OCI-LY7 (cell line): ENCODE data around the gene ACOD1. TPM values are rescaled to one million over a fixed set of nuclear protein-coding genes. Genes with fewer than 3 reads are reported as not detected.

ENCODE experiments used
- BruUV-seq: library from RNA; stranded (reverse); fragments of 400-500 nt; replicated peaks from 2 replicates; lab custom pipeline; 2021; lab: Mats Ljungman, UMichigan
- CTCF ChIA-PET: fragments of 300-600 bp; sonication (Branson Sonifier 250); formaldehyde crosslinking; loops from one replicate; lab custom pipeline; 2022; ENCODE audit warnings: antibody characterized with exemption; ENCODE audit not compliant: unreplicated experiment; lab: Charles Lee
- POLR2A ChIA-PET: fragments of 300-600 bp; sonication (Branson Sonifier 250); formaldehyde crosslinking; loops from one replicate; lab custom pipeline; 2022; ENCODE audit warnings: antibody characterized with exemption; lab: Charles Lee
- DNase-seq: peaks from one replicate; pipeline ENCODE4 v3.0.0-alpha.2; 2015; ENCODE audit warnings: low spot score
- H2AFZ ChIP-seq: fragments of 200-600 bp; sonication (generic), shearing (Covaris generic); 2 replicates; pipeline ENCODE4 v1.6.1; 2014; ENCODE audit warnings: mild to moderate bottlenecking, antibody characterized with exemption, low read length, moderate library complexity
- H3K27ac ChIP-seq: fragments of 200-600 bp; sonication (generic); 2 replicates; pipeline ENCODE4 v1.5.1; 2014; ENCODE audit warnings: mixed run types, low read depth, mild to moderate bottlenecking, moderate library complexity, low read length, inconsistent platforms; ENCODE audit not compliant: poor library complexity, severe bottlenecking
- H3K36me3 ChIP-seq: fragments of 200-600 bp; sonication (generic); 2 replicates; pipeline ENCODE4 v1.6.1; 2014; ENCODE audit warnings: mild to moderate bottlenecking, antibody characterized with exemption, low read length, moderate library complexity, mixed read lengths; ENCODE audit not compliant: insufficient read depth
- H3K4me1 ChIP-seq: fragments of 200-600 bp; sonication (generic); 2 replicates; pipeline ENCODE4 v1.5.1; 2014; ENCODE audit warnings: mild to moderate bottlenecking, low read length; ENCODE audit not compliant: insufficient read depth, poor library complexity, severe bottlenecking
- H3K4me2 ChIP-seq: fragments of 200-600 bp; sonication (generic); 2 replicates; pipeline ENCODE4 v1.6.1; 2014; ENCODE audit warnings: mild to moderate bottlenecking, low read length
- H3K4me3 ChIP-seq: fragments of 200-600 bp; sonication (generic); 2 replicates; pipeline ENCODE4 v1.5.1; 2014; ENCODE audit warnings: mild to moderate bottlenecking, low read depth, low read length; ENCODE audit not compliant: poor library complexity, severe bottlenecking
- H3K79me2 ChIP-seq: fragments of 200-600 bp; sonication (generic); 2 replicates; pipeline ENCODE4 v1.6.1; 2016; ENCODE audit warnings: low read depth, mild to moderate bottlenecking, low read length, moderate library complexity, mixed read lengths; ENCODE audit not compliant: insufficient read depth
- H3K9me2 ChIP-seq: fragments of 200-600 bp; sonication (generic); 2 replicates; pipeline ENCODE4 v1.6.1; 2016; ENCODE audit warnings: mild to moderate bottlenecking, low read length, mixed read lengths; ENCODE audit not compliant: insufficient read depth
- H3K9me3 ChIP-seq: fragments of 200-600 bp; sonication (generic); 2 replicates; pipeline ENCODE4 v1.6.1; 2014; ENCODE audit warnings: mild to moderate bottlenecking, mixed run types, low read length, mixed read lengths
- H4K20me1 ChIP-seq: fragments of 200-600 bp; sonication (generic); 2 replicates; pipeline ENCODE4 v1.6.1; 2014; ENCODE audit warnings: mild to moderate bottlenecking, antibody characterized with exemption, low read length, moderate library complexity, mixed read lengths; ENCODE audit not compliant: insufficient read depth
- CTCF ChIP-seq: fragments of 200-600 bp; sonication (generic); conservative IDR thresholded peaks from 2 replicates; pipeline ENCODE4 v1.5.1; 2014; ENCODE audit warnings: mild to moderate bottlenecking, antibody characterized with exemption, low read length, moderate library complexity, mixed read lengths
- EZH2phosphoT487 ChIP-seq: fragments of 200-600 bp; sonication (generic); IDR thresholded peaks from 2 replicates; pipeline ENCODE4 v1.6.1; 2018; ENCODE audit warnings: low read depth, borderline replicate concordance, mild to moderate bottlenecking, mixed run types, antibody characterized with exemption, low read length, moderate library complexity, mixed read lengths
- intact Hi-C: fragments of 100-400 bp; cut with micrococcal nuclease; formaldehyde crosslinking; loops from one replicate; pipeline ENCODE4 v1.10.0; 2022; ENCODE audit not compliant: unreplicated experiment
- total RNA-seq, 2 experiments: library from RNA; depleted of rRNA in 1 of 2; stranded (reverse); fragments of >200 nt in 1 of 2; shearing (Covaris generic) in 1 of 2; gene quantifications; 2 replicates each; pipeline ENCODE4 v1.2.3, GENCODE V29; 2014 to 2022

Gene ACOD1
- total RNA-seq, 2 experiments from 2014 or later, result not detected

DNA sequence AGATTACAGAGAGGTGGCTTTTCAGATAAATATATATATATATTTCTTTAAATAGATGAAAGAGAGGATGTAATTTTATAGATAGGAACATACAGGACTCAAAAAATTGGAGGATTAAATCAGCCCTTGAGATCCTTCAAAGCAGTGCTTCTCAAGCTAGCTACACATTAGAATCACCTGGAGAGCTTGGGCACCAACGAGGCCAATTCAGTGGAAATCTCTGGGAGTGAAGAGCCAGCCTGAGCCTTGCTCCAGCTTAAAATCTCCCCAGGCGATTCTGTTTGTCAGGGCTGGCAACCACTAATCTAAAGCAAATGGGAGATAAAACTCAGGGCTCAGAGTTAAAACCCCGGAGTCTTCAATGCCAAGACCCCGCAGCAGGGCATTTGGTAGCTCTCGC is 28.6 kb downstream of the ACOD1 start:
- Histone ChIP-seq H3K4me3 (no peak overlapping the region), H3K36me3 (no peaks in the 10 kb centered on the region), H3K27ac (no peak overlapping the region), H3K79me2 (no peaks in the 10 kb centered on the region), H4K20me1 (no peaks in the 10 kb centered on the region), H3K9me3 (no peaks in the 10 kb centered on the region), H3K4me1 (no peaks in the 10 kb centered on the region), H3K4me2 (no peak overlapping the region), H2AFZ (no peak overlapping the region), H3K9me2 (no peaks in the 10 kb centered on the region)
- TF ChIP-seq EZH2phosphoT487 (no peak), CTCF (no peak)
- intact Hi-C loops, result no loop called here
- CTCF ChIA-PET, result no interaction called here
- POLR2A ChIA-PET, result interaction anchor here (1.2 to 1.5 kb wide), 2 partner anchors 12 to 14 kb away, joined by 4 to 6 read pairs; no protein-coding TSS in a partner anchor
- DNase-seq, result no peak
- no TSS peak for BruUV-seq

- intact Hi-C loops, result no loop called here
- H3K36me3 ChIP-seq, result no peaks in the 10 kb centered on the region
- H3K27ac ChIP-seq, result no peak overlapping the region
- H3K4me2 ChIP-seq, result no peak overlapping the region
- POLR2A ChIA-PET, result interaction anchor here (0.7 to 1.0 kb wide), 2 partner anchors 11 to 156 kb away, joined by 3 to 5 read pairs; no protein-coding TSS in a partner anchor
- H3K9me2 ChIP-seq, result no peaks in the 10 kb centered on the region
- H2AFZ ChIP-seq, result no peak overlapping the region
- no peaks in the 10 kb centered on the region for H3K79me2 ChIP-seq
- CTCF ChIA-PET, result no interaction called here
- no peaks in the 10 kb centered on the region for H3K9me3 ChIP-seq
- BruUV-seq, result no TSS peak
- H3K4me1 ChIP-seq, result no peaks in the 10 kb centered on the region
- H4K20me1 ChIP-seq, result no peaks in the 10 kb centered on the region
- TF ChIP-seq CTCF (peak; percentile 82), EZH2phosphoT487 (no peak)
- no peak overlapping the region for H3K4me3 ChIP-seq
- peak; percentile 51 for DNase-seq
These were observed 31.9 kb downstream of the ACOD1 start for GRCh38 chr13:76980075-76980718.

DNA sequence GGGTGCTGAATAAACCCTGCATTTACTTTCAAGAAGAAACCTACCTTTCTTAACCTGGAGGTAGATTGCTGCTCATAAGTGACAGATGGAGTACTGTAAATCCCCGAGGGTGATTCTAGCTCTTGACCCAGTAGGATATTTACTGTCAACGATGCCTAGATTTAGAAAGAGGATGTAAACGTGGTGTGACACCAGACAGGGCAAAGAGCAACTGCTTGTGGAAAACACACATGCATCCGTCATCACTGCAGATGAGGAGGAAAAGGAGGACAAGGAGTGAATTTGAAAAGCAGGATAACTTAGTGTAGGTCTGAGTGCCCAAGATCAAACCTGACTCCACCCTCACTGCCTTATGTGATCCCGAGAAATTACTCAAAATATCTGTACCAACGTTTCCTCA is 33.8 kb downstream of the ACOD1 start:
- Histone ChIP-seq H3K4me3 (no peak overlapping the region), H3K4me1 (no peaks in the 10 kb centered on the region), H3K9me3 (no peaks in the 10 kb centered on the region), H3K9me2 (no peaks in the 10 kb centered on the region), H2AFZ (no peak overlapping the region), H4K20me1 (no peaks in the 10 kb centered on the region), H3K27ac (no peak overlapping the region), H3K4me2 (no peak overlapping the region), H3K36me3 (no peaks in the 10 kb centered on the region), H3K79me2 (no peaks in the 10 kb centered on the region)
- CTCF ChIA-PET, result no interaction called here
- POLR2A ChIA-PET, result no interaction called here
- no peak for TF ChIP-seq CTCF
- no peak for TF ChIP-seq EZH2phosphoT487
- intact Hi-C loops, result no loop called here
- no TSS peak for BruUV-seq
- DNase-seq, result no peak
